Coronary artery (tissue), 2 donors: ENCODE measurements around the gene AKR1B1.
A peak's percentile ranks its signal among the peaks of the same experiment; 100 is the strongest.

ENCODE experiments used
- DNase-seq: peaks from one replicate; pipeline ENCODE4 v3.0.0-alpha.2; 2017; ENCODE audit warnings: low spot score
- H3K27ac ChIP-seq, 2 donors: fragments of 200-600 bp; sonication (generic); one replicate each; pipeline ENCODE4 v1.5.1; 2016 to 2019
- H3K4me3 ChIP-seq: fragments of 200-600 bp; sonication (generic); 2 replicates; pipeline ENCODE4 v1.5.1; 2016; ENCODE audit warnings: mild to moderate bottlenecking, moderate library complexity
- CTCF ChIP-seq: fragments of 200-600 bp; sonication (generic); IDR thresholded peaks from one replicate; pipeline ENCODE4 v1.5.1; 2019; ENCODE audit warnings: antibody characterized with exemption

Gene AKR1B1

GRCh38 chr7:134446923-134447322 is 12.0 kb downstream of the AKR1B1 start:
- no peak for TF ChIP-seq CTCF
- no peak for DNase-seq
- no peak overlapping the region for H3K4me3 ChIP-seq
- no peak overlapping the region for H3K27ac ChIP-seq

GRCh38 chr7:134446446-134446845 is 12.5 kb downstream of the AKR1B1 start:
- DNase-seq = no peak
- Histone ChIP-seq H3K27ac (no peak overlapping the region), H3K4me3 (no peak overlapping the region)
- TF ChIP-seq CTCF = no peak

GRCh38 chr7:134444961-134445315 is 14.0 kb downstream of the AKR1B1 start:
- Histone ChIP-seq H3K27ac (peak overlapping the region in 1 of 2 donors; percentile 37), H3K4me3 (no peak overlapping the region)
- no peak for DNase-seq
- TF ChIP-seq CTCF = no peak

- Histone ChIP-seq H3K27ac (peak overlapping the region in 1 of 2 donors; percentile 56), H3K4me3 (no peak overlapping the region)
- TF ChIP-seq CTCF = no peak
- DNase-seq = no peak
These were observed 14.5 kb downstream of the AKR1B1 start for GRCh38 chr7:134444198-134444960.

- no peak for DNase-seq
- Histone ChIP-seq H3K4me3 (no peak overlapping the region), H3K27ac (peak overlapping the region in 1 of 2 donors; percentile 56)
- no peak for TF ChIP-seq CTCF
These were observed 15.4 kb downstream of the AKR1B1 start for GRCh38 chr7:134443396-134444070.

GRCh38 chr7:134442441-134443220 is 16.3 kb downstream of the AKR1B1 start:
- Histone ChIP-seq H3K27ac (no peak overlapping the region), H3K4me3 (no peak overlapping the region)
- DNase-seq = no peak
- TF ChIP-seq CTCF = no peak
